CD4-positive, alpha-beta T cell treated with Interleukin-15 for 4 hours (primary cell): ENCODE results near the gene TTC39C.
"Not testable (repeated sequence)": the region's sequence is repeated elsewhere in the genome, so short reads cannot be mapped to it uniquely, and the experiment has no call there.

Source experiments
- DNase-seq: peaks from one replicate; pipeline ENCODE4 v3.0.0-alpha.2; 2020; ENCODE audit warnings: low spot score

Gene TTC39C

GRCh38 chr18:24018299-24018886 is 3.8 kb downstream of the TTC39C start:
- no peak for DNase-seq

DNA sequence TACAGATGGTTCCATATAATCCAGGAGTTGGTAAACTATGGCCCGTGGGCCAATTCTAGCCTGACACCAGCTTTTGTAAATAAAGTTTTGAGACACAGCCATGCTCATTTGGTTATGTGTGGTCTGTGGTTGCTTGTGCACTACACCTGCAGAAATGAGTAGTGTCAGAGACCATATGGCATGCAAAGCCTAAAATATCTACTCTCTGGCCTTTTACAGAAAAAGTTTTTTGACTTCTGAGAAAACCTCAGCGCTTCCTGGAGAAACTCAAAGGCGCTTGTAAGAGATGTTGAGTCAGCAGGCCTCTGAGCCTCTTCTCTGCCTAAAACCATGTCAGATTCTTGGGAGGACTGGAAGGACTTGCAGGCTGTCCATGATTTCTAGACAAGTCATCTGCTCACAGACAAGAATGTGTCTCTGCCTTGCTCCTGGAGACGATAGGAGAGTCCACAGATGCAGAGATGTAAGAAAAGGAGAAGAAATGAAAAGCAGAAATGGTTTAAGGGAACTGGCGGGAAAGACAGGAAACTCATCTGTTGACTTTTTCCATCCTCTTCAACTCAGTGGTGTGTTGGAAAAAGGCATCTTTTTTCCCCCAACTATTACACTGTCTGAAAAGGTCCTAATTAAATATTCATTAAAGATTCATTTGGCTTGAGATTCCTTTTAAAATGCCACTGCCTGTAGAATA is 5.2 kb downstream of the TTC39C start:
- DNase-seq: peak; percentile 92

DNA sequence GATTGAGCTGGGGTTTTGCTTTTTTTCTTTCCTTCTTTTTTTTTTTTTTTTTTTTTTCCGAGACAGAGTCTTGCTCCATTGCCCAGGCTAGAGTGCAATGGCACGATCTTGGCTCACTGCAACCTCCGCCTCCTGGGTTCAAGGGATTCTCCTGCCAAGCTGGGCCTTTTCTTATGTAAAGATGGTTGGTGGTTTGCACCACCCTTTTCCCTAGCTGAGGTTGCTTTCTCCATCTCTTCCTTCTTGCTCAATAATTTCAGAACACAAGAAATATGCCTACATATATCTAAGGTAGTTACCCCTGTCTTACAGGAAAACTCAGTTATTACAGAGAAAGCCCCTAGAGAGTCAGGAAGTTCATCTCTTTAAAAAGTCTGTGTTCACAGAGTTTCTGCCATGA is 7.0 kb downstream of the TTC39C start:
- DNase-seq: no peak

- no peak for DNase-seq
These were observed 7.6 kb downstream of the TTC39C start for GRCh38 chr18:24022161-24022560.

GRCh38 chr18:24023185-24023814 is 8.7 kb downstream of the TTC39C start:
- no peak for DNase-seq

- DNase-seq: no peak
These were observed 9.9 kb downstream of the TTC39C start for GRCh38 chr18:24024425-24024824.

DNA sequence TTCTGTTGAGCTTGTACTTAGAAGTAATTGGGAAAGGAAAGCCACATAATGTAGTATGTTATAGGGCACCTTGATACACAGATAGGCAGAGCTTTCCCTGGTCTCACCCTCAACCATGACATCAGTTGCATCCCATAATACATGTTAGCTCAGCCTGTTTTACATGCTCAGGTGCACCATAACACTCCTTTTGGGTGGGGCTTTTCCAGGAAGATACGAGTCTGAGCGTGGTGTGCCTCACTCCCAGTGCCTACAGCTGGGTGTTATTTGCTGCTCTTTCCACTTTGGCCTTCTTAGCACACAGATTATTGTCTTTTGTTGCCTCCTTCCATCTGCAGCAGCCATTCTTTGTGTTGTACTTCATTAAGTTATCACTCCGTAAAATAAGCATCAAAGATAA is 11.9 kb downstream of the TTC39C start:
- DNase-seq: no peak

- DNase-seq: no peak
These were observed 12.7 kb downstream of the TTC39C start for GRCh38 chr18:24027156-24027827.

DNA sequence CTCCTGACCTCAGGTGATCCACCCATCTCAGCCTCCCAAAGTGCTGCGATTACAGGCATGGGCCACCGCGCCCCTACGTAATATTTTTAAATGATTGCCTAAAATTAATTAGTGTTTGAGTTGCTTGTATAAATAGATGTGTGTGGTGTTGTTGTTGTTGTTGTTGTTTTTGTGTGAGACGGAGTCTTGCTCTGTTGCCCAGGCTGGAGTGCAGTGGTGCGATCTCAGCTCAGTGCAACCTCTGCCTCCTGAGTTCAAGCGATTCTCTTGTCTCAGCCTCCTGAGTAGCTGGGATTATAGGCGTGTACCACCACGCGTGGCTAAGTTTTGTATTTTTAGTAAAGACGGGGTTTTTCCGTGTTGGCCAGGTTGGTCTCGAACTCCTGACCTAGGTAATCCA is 14.4 kb downstream of the TTC39C start:
- DNase-seq: not testable (repeated sequence)

GRCh38 chr18:24031318-24031717 is 16.8 kb downstream of the TTC39C start:
- DNase-seq: no peak

- no peak for DNase-seq
These were observed 17.4 kb downstream of the TTC39C start for GRCh38 chr18:24031916-24032315.

GRCh38 chr18:24033641-24034412 is 19.3 kb downstream of the TTC39C start:
- DNase-seq: no peak

GRCh38 chr18:24035316-24035715 is 20.8 kb downstream of the TTC39C start:
- DNase-seq: no peak

DNA sequence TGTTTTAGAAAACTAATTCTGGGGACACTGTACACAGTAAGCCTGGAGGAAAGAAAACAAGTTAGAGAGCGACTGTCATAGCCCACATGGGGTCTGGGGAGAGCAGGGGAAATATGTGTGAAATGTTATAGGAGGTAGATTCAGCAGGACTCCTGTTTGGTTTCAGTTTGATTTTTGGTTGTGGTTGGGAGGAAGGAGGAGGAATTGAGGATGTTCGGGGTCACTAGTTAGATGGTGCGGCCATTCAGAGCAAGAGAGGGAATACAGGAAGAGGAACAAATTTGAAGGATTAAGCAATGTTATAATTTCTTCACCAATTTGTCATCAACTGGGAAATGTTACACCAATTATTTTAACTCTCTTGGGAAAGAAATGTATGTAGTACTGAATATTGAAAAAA is 25.1 kb downstream of the TTC39C start:
- DNase-seq: no peak

DNA sequence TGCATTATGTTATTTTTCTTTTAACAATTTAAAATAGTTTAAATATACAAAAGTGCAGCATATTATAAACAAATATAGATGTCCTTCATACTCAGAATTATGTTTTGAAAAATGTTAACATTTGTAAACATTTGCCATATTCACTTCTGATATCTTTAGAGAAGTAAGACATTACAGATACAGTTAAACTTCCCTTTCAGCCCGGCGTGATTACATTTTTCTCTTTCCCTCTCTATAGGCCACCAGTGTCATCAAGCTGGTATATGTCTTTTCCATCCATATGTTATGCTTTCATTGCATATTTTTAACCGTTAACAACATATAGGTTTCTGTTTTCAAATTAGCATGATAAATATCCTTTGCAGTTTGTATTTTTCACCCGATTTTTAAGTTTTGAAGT is 27.1 kb downstream of the TTC39C start:
- DNase-seq: no peak

DNA sequence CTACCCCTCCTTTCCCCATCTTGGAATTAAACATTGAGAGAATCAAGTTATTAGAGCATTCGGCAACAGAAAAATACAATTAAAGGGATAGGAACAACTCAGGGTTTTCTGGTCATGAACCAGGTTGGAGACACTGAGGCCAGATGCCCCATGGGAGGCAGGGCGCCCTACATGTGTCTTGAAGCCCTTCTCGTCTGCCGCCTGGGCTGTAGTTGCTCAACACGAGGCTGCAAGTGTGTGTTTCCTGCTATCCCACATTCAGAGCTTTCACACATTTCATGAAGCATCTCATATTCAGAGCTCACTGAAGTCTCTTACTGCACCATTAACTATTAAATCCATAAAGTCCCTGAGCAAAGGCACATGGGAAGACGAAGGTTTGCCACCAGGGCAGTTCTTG is 28.8 kb downstream of the TTC39C start:
- no peak for DNase-seq

- DNase-seq: no peak
These were observed 33.7 kb downstream of the TTC39C start for GRCh38 chr18:24048261-24048660.

- no peak for DNase-seq
These were observed 34.6 kb downstream of the TTC39C start for GRCh38 chr18:24049142-24049541.

- DNase-seq: peak; percentile 30
These were observed 36.7 kb downstream of the TTC39C start for GRCh38 chr18:24051031-24051947.

- no peak for DNase-seq
These were observed 37.5 kb downstream of the TTC39C start for GRCh38 chr18:24052053-24052452.

GRCh38 chr18:24053211-24053610 is 38.7 kb downstream of the TTC39C start:
- no peak for DNase-seq
